GM18511 (cell line): ENCODE data around the gene TTC38.

ENCODE experiments used
- ATAC-seq: cut with Tn5 transposase; IDR thresholded peaks from one replicate; pipeline ENCODE4 v1.9.1; 2021; ENCODE audit warnings: mild to moderate bottlenecking, moderate library complexity; ENCODE audit not compliant: unreplicated experiment

The TTC38 gene

DNA sequence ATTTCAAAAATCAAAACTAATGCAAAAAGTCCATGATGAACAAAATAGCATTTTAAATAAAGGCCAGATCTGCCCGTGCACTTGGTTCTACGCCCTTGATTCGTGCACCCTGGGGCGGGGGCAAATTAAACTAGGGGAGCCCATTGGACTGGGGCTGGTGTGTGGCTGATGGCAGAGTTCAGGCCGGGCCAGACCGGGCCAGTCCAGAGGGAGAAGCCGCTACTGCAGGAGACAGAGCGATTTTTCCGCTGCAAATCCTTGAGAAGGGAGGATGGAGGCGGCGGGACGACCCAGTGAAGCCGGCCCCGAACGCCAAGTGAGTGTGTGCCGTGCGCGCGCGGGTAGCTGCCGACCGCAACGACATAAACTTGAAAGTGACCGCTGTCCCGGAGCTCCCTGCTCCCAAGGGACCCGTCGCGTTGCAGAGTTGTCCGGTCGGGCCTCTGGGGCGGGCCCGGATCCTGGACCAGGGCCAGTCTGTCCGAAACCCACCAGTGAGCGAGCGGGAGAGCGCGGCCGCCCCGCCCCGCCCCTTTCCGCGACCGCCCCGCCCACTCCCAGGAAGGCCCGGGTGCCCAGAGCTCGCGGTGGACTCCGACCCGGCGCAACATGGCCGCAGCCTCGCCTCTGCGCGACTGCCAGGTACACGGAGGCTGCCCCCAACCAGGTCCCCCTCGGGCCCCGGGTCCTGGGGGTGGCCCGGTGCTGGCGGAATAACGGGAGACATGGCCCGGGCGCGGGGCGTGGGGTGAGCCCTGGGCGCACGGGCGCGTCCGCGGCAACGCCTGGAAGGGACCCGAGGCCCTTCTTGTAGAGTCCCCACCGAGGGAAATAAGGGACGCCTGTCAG is at the start of gene TTC38:
Gene TTC38 (plus strand): TSS at position 578 of the 849 bp plus-strand sequence. CDS start 32 bp downstream, at position 610.
- peak; percentile 81 for ATAC-seq

DNA sequence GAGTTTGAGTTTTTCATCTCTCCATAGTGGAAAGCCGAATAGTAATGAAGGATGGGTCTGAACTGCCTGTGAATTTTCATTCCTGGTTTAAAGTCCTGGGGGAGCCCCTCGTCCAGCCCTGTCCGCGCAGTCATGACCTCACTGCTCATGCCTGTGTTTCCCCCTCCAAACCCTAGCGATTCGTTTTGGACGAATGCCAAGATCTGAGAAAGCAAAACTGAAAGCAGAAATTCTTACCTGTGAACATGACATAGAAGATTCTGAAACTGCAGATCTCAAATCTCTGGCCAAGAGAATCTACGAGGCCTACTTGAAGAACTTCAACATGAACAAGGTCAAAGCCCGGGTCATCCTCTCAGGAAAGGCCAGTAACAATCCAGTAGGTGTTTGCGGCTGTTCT is 48.2 kb upstream of the TTC38 start:
- no peak for ATAC-seq

DNA sequence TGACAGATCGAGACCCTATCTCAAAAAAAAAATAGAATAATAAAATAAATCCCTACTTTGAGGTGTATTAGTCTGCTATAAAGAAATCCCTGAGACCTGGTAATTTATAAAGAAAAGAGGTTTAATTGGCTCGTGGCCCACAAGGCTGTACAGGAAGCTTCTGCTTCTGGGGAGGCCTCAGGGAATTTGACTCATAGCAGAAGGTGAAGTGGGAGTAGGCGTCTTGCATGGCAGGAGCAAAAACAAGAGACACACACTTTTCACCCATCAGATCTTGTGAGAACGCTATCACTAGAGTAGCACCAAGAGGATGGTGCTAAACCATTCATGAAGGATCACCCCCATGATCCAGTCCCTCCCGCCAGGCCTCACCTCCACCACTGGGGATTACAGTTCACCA is 46.9 kb upstream of the TTC38 start:
- no peak for ATAC-seq

DNA sequence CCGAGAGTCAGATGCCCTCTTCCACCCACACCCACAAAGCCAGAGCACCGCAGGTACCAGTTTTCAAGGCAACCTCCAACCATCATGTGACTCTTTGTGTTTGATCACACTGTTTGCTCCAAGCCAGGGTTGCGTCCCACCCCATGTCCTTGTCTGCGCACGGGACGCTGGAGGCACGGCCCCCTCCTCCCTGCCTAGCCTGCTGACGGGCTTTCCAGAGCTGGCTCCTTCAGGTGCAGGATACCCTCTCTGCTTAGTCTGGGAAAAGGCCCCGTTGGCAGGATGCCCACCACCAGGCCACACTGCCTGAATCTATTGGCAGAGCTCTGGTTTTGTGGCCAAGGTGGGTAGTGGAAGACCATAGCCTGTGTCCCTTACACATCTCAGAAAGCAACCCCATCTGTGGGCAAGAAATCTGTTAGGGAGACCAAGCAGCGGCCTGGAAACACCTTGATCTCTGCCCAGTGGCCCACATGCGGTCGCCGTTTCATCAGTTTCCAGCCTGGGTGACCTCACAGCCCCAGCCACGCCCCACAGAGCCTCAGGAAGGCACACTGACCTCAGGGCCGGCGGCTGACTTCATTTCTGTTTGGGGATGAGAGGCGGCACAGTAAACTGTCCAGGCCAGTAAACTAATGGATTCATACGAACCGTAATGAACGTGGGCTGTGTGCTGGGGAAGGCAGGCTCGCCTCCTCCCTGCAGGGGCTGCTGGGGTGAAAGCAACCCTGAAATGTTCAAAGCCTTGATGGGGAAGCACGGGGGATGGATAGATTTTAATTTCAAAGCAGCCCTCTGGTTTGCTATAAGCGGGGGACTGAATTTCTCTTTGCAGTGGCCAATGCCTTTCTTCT is 43.5 kb upstream of the TTC38 start:
- no peak for ATAC-seq

DNA sequence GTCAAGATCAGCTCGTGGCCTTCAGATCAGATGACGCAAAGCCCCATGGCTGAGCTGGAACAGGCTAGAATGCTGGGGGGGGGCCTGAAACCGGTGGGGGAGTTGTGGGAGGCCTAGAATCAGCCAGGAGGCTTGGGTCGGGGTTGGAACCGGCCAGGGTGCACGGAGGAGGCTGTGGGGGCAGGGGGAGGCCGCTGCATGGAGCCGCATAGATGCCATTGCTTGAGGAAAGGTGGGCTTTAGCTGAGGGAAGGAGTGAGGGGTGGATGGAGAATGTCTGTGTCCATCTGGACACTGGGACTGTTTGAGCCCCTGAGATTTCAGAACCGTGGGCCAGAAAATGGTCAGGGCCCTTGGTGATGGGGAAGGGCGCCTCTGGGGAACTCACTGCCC is 42.9 kb upstream of the TTC38 start:
- no peak for ATAC-seq

DNA sequence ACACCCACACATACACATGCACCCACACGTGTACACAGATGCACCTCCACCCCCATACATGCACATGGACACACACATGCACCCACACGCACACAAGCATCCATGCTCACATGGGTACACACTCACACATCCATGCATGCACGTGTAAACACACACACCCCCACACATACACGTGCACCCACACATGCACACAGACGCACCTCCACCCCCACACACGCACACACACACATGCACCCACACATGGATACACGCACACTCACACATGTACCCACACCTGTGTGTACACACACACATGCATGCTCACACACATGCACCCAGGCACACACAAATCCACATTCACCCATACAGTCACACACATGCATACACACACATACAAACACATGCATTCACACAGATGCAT is 42.2 kb upstream of the TTC38 start:
- no peak for ATAC-seq

DNA sequence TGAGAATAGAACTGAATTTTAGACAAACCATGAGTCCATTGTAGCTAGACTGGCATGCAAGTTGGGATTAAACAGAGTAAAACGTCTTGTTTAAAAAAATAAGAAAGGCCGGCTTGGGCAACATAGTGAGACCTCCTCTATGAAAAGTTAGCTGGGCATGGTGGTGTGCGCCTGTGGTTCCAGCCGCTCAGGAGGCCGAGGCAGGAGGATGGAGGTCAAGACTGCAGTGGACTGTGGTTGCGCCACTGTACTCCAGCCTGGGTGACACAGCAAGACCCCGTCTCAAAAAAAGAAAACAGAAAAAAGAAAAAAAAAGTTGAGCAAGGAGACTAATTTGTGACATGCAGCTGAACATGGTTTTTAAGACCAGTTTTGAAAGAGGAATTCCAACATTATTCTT is 41.2 kb upstream of the TTC38 start:
- no peak for ATAC-seq

DNA sequence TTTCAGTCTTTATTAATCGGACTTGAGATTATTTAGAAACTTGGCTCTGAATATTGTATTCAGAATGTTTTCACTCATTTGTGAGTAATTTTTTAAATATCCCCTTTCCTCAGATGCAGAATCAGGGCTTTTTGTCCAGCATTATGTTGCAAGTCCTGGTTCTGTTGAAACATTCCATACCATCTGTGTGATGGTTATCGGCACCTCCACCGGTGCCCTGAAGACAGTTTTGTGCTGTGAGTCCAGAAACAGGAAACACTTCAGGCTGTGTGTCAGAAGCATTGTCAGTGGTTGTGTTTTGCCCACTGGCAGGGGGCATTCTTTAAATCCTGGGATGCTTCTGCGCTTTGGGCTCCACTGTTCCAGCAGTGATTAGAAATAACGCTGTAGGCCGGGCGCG is 38.1 kb upstream of the TTC38 start:
- ATAC-seq, result no peak

DNA sequence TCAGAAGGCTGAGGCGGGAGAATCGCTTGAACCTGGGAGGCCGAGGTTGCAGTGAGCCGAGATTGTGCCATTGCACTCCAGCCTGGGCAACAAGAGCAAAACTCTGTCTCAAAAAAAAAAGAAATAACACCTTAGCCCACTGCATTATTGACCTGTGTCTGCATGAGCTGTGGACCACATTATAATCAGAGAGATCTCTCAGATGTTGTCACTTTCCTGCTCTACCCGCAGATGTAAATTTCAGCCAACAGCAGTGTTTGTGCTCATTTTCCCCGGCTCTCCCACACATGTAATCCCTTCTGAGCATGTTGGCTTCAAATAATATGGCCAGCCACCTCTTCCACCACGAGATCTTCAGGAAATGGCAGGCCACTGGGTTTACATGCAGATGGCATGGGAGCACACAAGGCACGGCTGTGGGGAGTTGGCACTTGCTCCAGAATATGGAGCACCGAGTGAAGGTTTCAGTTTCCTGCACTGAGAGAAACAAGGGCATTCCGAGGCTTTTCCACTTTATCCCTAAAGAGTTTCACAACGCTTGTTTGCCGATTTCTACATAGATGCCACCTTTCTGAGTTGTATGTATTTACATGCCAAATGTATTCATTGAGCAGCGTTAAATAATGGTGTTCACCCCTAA is 37.4 kb upstream of the TTC38 start:
- ATAC-seq, result no peak

DNA sequence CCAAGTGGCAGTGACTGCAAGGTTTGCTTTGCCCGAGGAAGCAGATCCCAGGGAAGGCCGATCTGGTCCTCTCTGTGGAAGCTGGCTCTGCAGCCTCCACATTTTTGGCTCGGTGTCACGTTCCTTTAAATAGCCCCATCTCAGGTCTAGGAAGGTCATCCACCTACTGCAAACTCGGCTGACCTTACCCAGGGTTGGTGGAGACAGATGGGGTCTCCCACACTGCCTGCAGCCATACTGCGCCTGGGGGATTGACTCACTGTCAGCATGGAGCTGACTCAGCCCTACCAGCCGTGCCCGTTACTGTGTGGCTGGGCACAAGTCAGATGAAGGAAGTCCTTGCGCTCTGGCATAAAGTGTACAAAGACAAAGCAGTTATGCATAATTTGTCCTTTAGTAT is 34.6 kb upstream of the TTC38 start:
- no peak for ATAC-seq

DNA sequence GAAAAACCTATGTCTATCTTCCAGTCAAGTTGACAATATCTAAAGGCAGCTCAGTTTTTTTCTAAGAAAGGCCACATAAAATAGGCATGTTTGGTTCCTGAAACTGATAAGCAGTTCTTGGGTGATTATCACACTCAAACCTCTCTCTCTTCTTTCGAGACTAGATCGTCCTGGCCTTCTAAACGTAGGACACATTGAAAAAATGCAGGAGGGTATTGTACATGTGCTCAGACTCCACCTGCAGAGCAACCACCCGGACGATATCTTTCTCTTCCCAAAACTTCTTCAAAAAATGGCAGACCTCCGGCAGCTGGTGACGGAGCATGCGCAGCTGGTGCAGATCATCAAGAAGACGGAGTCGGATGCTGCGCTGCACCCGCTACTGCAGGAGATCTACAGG is 32.8 kb upstream of the TTC38 start:
- ATAC-seq, result no peak

DNA sequence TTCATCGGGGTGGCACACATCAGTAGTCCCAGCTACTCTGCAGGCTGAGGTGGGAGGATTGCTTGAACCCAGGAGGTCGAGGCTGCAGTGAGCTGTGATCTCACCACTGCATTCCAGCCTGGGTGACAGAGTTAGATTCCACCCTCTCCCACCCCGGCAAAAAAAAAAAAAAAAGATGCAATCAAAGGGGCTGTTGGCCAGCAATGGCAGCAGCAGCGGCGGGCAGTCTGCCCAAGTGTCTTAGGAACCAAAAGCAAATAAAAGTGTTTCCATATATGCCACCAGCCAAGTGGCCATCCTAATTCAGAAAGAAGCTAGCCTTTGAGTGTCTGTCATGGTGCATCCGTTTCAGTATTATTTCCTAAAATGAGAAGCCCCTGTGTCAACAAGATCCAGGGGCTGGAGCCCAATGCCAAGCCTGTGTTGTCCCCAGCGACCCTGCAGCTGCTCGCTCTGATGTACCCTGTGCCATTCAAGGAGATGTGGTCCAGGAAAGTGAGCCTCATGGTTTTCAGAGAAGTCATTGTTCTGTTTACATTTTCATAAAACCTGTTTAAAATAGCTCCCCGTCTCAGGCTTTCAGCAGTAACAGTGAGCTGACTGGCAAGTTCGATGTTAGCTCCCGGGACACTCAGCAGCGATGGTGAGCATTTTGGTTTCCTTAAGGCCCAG is 30.2 kb upstream of the TTC38 start:
- no peak for ATAC-seq

DNA sequence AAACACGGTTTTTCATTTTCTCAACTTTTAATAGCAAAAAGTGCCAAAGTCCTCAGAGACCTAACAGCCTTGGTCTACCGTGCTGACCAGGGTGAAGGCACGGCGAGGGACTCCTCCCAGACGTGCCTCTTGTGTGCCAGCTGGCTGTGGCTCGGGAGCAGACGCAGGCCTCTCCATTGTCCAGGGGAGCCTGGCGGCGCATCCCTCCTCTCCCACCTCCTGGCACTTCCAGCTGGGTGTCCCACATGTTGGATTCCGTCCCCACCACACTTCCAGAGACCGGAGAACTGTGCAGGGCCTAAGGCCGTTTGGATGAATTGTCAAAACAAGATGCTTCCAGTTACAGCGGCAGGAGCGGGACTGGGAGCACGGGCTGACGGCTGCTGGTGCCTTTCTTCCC is 29.3 kb upstream of the TTC38 start:
- ATAC-seq, result no peak

DNA sequence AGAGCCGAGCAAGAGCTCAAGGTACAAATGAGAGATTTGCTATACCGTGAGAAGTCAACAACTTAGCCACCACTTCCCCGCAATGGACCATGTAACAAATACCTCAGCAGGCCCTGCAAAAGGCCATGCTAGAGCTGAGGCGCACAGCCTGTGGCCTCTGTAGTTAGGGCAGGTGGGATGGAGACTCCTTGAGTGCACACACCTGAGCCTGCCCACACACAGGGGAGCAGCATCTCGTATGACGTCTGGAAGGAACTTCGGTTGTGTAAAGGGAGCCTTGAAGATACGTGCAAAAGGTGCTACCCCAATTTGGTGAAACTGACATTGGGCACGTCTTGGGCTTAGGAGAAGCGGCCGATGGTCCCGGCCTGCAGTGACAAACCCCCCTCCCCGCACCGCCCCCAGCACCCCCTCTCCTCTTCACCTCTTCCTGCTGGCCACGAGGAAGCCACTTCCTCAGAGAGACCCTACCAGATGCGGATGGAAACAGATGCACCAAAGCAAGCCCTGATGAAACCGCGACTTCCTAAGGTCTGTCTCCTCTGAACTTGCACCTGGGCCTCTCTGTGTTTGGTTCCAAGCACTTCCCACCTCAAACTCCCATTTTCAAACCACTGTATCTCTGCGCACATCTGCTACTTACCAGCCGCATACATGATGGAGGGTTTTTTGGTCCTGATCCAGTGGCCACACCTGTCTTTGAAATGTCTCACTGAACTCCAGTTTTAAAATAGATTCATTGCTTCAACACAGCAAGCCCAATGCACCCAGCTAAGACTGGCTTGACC is 28.4 kb upstream of the TTC38 start:
- ATAC-seq, result no peak

DNA sequence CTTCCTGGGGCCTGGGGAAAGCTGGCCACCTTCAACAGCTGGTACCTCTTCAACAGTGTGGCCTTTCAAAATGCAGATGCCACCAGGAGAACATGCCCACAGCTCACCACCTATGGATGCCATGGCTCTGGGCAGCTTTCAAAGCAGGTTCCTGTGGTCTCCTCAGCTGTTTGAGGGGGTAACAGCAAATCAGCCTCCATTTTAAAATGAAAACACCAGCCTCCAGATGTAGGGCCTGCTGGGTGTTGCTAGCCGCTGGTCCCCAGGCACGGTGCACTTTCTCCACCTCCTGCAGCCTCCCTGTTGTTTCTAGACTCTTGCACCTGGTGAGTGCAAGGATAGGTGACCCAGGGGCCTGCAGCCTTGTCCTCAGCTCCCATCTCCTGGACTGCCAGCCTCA is 27.7 kb upstream of the TTC38 start:
- ATAC-seq, result no peak

DNA sequence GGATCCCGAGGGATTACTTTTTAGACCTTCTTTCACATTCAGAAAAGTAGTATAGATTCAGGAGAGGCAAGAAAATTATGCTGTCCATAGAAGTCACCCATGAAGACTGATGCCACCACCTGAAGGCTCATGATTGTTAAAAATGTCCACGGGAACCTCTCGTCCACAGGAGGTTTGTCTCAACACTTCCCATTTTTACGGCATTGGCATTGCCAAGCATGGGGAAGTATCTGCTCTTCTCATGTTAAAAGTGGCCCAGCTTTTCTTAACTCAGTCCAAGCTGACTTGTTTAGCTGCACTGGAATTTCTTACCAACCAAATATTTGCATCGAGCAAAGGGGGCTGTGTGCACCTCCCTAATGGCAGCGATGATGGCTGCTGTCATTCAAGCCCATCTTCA is 27.3 kb upstream of the TTC38 start:
- ATAC-seq, result no peak

DNA sequence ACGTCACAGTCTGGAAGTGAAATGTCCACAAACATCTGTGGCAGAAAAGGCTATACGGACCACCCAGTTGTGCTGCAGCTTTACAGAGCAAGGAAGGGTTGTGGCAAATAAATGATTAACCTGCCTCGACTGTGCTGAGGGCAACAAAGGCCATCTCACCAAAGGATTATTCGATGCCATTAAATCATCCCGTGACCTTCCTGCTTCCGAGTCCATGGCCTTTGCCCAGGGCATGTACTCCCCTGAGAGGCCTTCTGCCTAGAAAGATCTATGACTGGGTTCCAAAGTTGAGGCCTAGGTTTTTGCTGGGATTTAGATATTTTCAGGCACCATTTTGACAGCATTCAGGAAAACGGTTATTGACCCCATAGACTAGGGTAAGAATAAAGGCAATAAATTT is 26.9 kb upstream of the TTC38 start:
- no peak for ATAC-seq

DNA sequence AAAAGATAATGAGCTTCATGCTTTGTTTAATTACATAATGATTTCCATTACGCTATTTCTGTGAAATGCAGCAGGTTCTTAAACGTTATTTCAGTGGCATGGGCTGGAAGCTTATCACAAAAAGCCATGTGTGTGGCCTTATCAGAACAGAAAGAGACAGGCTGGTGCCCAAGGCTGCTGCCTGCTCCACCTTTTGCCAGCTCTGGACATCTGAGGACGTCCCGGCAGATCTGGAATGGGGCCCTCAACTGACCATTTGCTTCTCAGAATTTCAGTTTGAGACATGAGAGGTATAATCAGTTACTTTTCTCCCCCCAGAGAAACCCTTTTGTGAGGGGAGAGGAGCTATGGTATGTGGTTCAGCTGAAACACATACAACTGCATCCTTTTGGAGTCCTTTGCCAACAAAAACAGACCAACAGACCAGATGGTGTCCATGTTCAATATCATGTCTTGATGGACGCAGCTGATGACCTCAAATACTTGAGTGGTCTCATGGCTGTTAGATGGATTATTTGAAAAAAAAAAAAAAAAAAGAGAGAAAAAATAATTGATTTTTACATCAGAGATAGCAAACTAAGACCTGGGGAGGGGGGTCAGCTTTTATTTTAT is 26.3 kb upstream of the TTC38 start:
- no peak for ATAC-seq

DNA sequence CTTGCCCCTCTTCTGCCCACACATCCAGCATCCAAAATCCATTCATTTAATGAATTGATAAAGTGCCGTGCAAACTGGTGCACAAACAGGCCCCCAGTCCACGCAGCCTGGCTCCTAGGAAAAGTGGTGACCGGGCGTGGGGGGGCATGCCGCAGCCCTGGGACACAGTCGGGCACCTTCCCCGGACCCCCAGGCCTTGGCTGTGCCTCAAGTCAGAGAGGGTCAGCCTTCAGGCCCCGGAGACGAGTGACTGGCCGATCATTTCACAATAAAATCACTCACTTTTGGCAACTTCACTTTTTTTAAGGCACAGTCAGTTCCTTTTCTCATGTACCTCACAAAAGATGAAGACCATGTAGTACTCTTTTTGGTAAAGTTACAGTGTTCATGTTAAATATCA is 25.7 kb upstream of the TTC38 start:
- no peak for ATAC-seq

DNA sequence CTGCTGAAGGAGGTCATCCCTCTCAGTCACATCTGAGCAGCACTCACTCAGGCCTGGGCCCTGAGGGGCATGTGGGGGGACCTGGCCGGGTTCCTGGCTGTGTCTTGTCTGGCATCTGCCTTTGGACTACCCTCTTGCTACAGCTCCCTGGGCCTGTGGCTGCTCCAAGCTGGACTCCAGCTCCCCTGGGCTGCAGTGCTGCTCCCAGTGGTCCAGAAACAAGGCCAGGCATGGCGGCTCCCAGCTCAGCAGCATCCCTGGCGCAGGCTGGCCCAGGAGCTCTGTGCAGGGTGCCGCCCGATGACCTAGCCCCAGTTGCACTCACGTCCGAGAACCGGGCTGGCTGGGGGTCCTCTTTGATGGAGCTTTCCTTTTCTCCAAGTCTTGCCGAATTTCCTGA is 23.0 kb upstream of the TTC38 start:
- ATAC-seq, result no peak
